Measurements from ENCODE around the gene THRB. TPM values are rescaled to one million over a fixed set of nuclear protein-coding genes. Genes with fewer than 3 reads are reported as not detected.

The THRB gene
- total and polyA plus RNA-seq, 11 donors = 4.8 to 28.5 (median 21.0) TPM

GRCh38 chr3:24519368-24520100, 24.9 kb upstream of the THRB start:
- H3K4me3 ChIP-seq = no peak overlapping the region
- intact Hi-C loops (cut with DNase I) = loop anchor here in 6 of 10 donors (2.0 to 10.0 kb wide), 3 partner anchors 23 to 65 kb away; no protein-coding TSS in a partner anchor

GRCh38 chr3:24518990-24519367, 24.3 kb upstream of the THRB start:
- no peak for ATAC-seq
- TF ChIP-seq, protein P1, sequence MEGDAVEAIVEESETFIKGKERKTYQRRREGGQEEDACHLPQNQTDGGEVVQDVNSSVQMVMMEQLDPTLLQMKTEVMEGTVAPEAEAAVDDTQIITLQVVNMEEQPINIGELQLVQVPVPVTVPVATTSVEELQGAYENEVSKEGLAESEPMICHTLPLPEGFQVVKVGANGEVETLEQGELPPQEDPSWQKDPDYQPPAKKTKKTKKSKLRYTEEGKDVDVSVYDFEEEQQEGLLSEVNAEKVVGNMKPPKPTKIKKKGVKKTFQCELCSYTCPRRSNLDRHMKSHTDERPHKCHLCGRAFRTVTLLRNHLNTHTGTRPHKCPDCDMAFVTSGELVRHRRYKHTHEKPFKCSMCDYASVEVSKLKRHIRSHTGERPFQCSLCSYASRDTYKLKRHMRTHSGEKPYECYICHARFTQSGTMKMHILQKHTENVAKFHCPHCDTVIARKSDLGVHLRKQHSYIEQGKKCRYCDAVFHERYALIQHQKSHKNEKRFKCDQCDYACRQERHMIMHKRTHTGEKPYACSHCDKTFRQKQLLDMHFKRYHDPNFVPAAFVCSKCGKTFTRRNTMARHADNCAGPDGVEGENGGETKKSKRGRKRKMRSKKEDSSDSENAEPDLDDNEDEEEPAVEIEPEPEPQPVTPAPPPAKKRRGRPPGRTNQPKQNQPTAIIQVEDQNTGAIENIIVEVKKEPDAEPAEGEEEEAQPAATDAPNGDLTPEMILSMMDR (IDR thresholded peaks at IDR 0.05) = no peak
- TF ChIP-seq POLR2A (IDR thresholded peaks at IDR 0.05) = no peak
- Histone ChIP-seq H3K9me3 (no peaks in the 10 kb centered on the region), H3K4me1 (peaks cover 0 to 15% (median 10%) of the 10 kb centered on the region in 12 donors), H3K27ac (no peak overlapping the region), H3K27me3 (peaks cover 0 to 23% (median 0%) of the 10 kb centered on the region in 9 donors), H3K4me3 (no peak overlapping the region), H3K36me3 (no peaks in the 10 kb centered on the region)
- intact Hi-C loops (cut with DNase I) = no loop called here
- DNase-seq = no peak
- WGBS, 4 donors = 60 to 77% (median 73%) methylated on average over 4 of the region's 4 CpGs

More at GRCh38 chr3:24519368-24520100, 24.9 kb upstream of the THRB start:
- DNase-seq = peak in 4 of 5 donors; percentile 14 to 33 (median 30)
- Histone ChIP-seq H3K4me1 (peaks cover 0 to 15% (median 10%) of the 10 kb centered on the region in 12 donors), H3K9me3 (no peaks in the 10 kb centered on the region), H3K27ac (no peak overlapping the region), H3K27me3 (peaks cover 0 to 23% (median 0%) of the 10 kb centered on the region in 9 donors), H3K36me3 (no peaks in the 10 kb centered on the region)
- TF ChIP-seq POLR2A (IDR thresholded peaks at IDR 0.05) = no peak
- TF ChIP-seq, protein P1 (IDR thresholded peaks at IDR 0.05) = no peak
- 75 to 84% (median 81%) methylated on average over 15 of the region's 15 CpGs for WGBS, 4 donors
- ATAC-seq = peak in 1 of 4 donors; percentile 21

- WGBS, 4 donors = 92 to 94% (median 93%) methylated on average over 4 of the region's 4 CpGs
- H3K9me3 ChIP-seq = no peaks in the 10 kb centered on the region
- H3K4me1 ChIP-seq = no peaks in the 10 kb centered on the region
- no peak overlapping the region for H3K4me3 ChIP-seq
- no peaks in the 10 kb centered on the region for H3K27me3 ChIP-seq
- DNase-seq = no peak
- no peaks in the 10 kb centered on the region for H3K36me3 ChIP-seq
- TF ChIP-seq, protein P1 (IDR thresholded peaks at IDR 0.05) = no peak
- no peak for TF ChIP-seq POLR2A (IDR thresholded peaks at IDR 0.05)
- H3K27ac ChIP-seq = no peak overlapping the region
- ATAC-seq = no peak
- intact Hi-C loops (cut with DNase I) = no loop called here
These were observed 19.5 kb upstream of the THRB start for GRCh38 chr3:24514119-24514518.

GRCh38 chr3:24513463-24513862, 18.8 kb upstream of the THRB start:
- no peak for ATAC-seq
- Histone ChIP-seq H3K27me3 (no peaks in the 10 kb centered on the region), H3K4me3 (no peak overlapping the region), H3K36me3 (no peaks in the 10 kb centered on the region), H3K27ac (no peak overlapping the region), H3K4me1 (no peaks in the 10 kb centered on the region), H3K9me3 (no peaks in the 10 kb centered on the region)
- TF ChIP-seq, protein P1 (IDR thresholded peaks at IDR 0.05) = no peak
- no peak for TF ChIP-seq POLR2A (IDR thresholded peaks at IDR 0.05)
- WGBS, 4 donors = 58 to 90% (median 67%) methylated on average over 1 of the region's 1 CpG
- DNase-seq = no peak
- intact Hi-C loops (cut with DNase I) = no loop called here

Data from heart left ventricle (tissue), 16 donors.